K562 (cell line): ENCODE data around the gene GULP1. TPM values are rescaled to one million over a fixed set of nuclear protein-coding genes. Genes with fewer than 3 reads are reported as not detected.

Source experiments
- ATAC-seq: fragments of 200-7000 bp; cut with Tn5 transposase; 3 replicates; pipeline ENCODE4 v1.9.1; 2020; ENCODE audit warnings: moderate library complexity
- BruUV-seq: library from RNA; stranded (reverse); fragments of 400-500 nt; replicated peaks from 2 replicates; lab custom pipeline; 2021; lab: Mats Ljungman, UMichigan
- CTCF ChIA-PET: fragments of 300-600 bp; formaldehyde crosslinking; extraction: SDS; loops from one replicate; lab custom pipeline; 2021; ENCODE audit warnings: low intra/inter-chr PET ratio; lab: Yijun Ruan, JAX
- POLR2A ChIA-PET: fragments of 300-600, 350-650 bp; sonication (Branson Sonifier 250); formaldehyde crosslinking; extraction: SDS; loops from one replicate; lab custom pipeline; 2021; ENCODE audit warnings: antibody characterized with exemption, inconsistent platforms; lab: Yijun Ruan, JAX
- DNase-seq, 4 experiments: peaks; one replicate each; pipeline versions ENCODE4 v3.0.0 to v3.0.0-alpha.2; 2011 to 2018; ENCODE audit warnings: low spot score in 3 of 4, mixed read lengths in 3 of 4; ENCODE audit errors: extremely low read depth in 1 of 4
- FAIRE-seq: peaks from 2 replicates; lab custom pipeline; 2011; peaks lifted over from hg19 to GRCh38; lab: Jason Lieb, UNC
- H2AFZ ChIP-seq: 2 replicates; pipeline ENCODE4 v1.6.0; 2011; ENCODE audit warnings: low read depth, low read length, control low read depth, inconsistent platforms
- H3K27ac ChIP-seq: fragments of 200-600 bp; 3 replicates; pipeline ENCODE4 v1.8.0; 2011; ENCODE audit warnings: low read depth, mild to moderate bottlenecking, control low read depth, inconsistent platforms, low read length, moderate library complexity, mixed read lengths; ENCODE audit errors: extremely low read depth
- H3K27me3 ChIP-seq, 2 experiments: fragments of 300-600 bp in 1 of 2; 2 replicates in 1 of 2; 3 replicates in 1 of 2; pipeline versions ENCODE4 v1.6.0 to v1.8.0; 2011; ENCODE audit warnings: inconsistent platforms in 2 of 2, low read length in 2 of 2, mild to moderate bottlenecking in 1 of 2, mixed read lengths in 1 of 2, moderate library complexity in 1 of 2; ENCODE audit not compliant: control insufficient read depth in 2 of 2, insufficient read depth in 2 of 2
- H3K36me3 ChIP-seq: fragments of 300-600 bp; 3 replicates; pipeline ENCODE4 v1.8.0; 2011; ENCODE audit warnings: mild to moderate bottlenecking, low read length, inconsistent platforms; ENCODE audit not compliant: control insufficient read depth, insufficient read depth
- H3K4me1 ChIP-seq, 2 experiments: fragments of 200-600 bp in 1 of 2; replicated peaks in 1 of 2; 2 replicates in 1 of 2; 3 replicates in 1 of 2; pipeline versions ENCODE4 v1.5.1 to v1.8.0; 2011; ENCODE audit warnings: inconsistent platforms in 2 of 2, low read length in 2 of 2, mild to moderate bottlenecking in 1 of 2, mixed read lengths in 1 of 2, moderate library complexity in 1 of 2; ENCODE audit not compliant: control insufficient read depth in 2 of 2, insufficient read depth in 2 of 2
- H3K4me2 ChIP-seq: 2 replicates; pipeline ENCODE4 v1.6.1; 2011; ENCODE audit warnings: low read length, control low read depth, inconsistent platforms, mixed read lengths; ENCODE audit not compliant: insufficient read depth
- H3K4me3 ChIP-seq: fragments of 200-600 bp; sonication (generic), shearing (Covaris generic); 2 replicates; pipeline ENCODE4 v1.5.1; 2016; ENCODE audit warnings: control low read depth, inconsistent platforms
- H3K79me2 ChIP-seq: fragments of 200-600 bp; 3 replicates; pipeline ENCODE4 v1.8.0; 2011; ENCODE audit warnings: low read length, inconsistent platforms; ENCODE audit not compliant: control insufficient read depth, insufficient read depth
- H3K9ac ChIP-seq, 2 experiments: 2 replicates each; pipeline versions ENCODE4 v1.6.0 to v1.6.1; 2011; ENCODE audit warnings: low read depth in 2 of 2, low read length in 2 of 2, control low read depth in 1 of 2, inconsistent platforms in 1 of 2, mild to moderate bottlenecking in 1 of 2, mixed read lengths in 1 of 2; ENCODE audit not compliant: insufficient read depth in 1 of 2
- H3K9me1 ChIP-seq: one replicate; pipeline ENCODE4 v1.6.0; 2011; ENCODE audit warnings: inconsistent platforms, mild to moderate bottlenecking, low read length, moderate library complexity; ENCODE audit not compliant: control insufficient read depth, insufficient read depth
- H3K9me3 ChIP-seq: replicated peaks from 2 replicates; pipeline ENCODE4 v1.5.1; 2011; ENCODE audit warnings: low read depth, low read length, inconsistent platforms; ENCODE audit not compliant: control insufficient read depth, insufficient read depth
- H4K20me1 ChIP-seq: replicated peaks from 2 replicates; pipeline ENCODE4 v1.6.1; 2011; ENCODE audit warnings: low read length, inconsistent platforms, mixed read lengths; ENCODE audit not compliant: control insufficient read depth, insufficient read depth
- BRCA1 ChIP-seq, 2 experiments: fragments of 450-650 bp in 1 of 2; sonication (generic) in 1 of 2; formaldehyde crosslinking in 1 of 2; IDR thresholded peaks; 2 replicates each; pipeline versions ENCODE4 v1.5.0 to v1.6.1; 2017 to 2020; ENCODE audit warnings: mild to moderate bottlenecking in 1 of 2, missing genetic modification reagents in 1 of 2
- DACH1 ChIP-seq: fragments of 450-650 bp; IDR thresholded peaks from 2 replicates; pipeline ENCODE4 v1.6.1; 2018; ENCODE audit not compliant: partially characterized antibody
- DLX4 ChIP-seq: fragments of 250-450 bp; sonication (Bioruptor Pico); IDR thresholded peaks from 2 replicates; pipeline ENCODE4 v1.6.1; 2021; ENCODE audit warnings: mild to moderate bottlenecking
- FOXJ2 ChIP-seq: fragments of 200-800 bp; sonication (Bioruptor generic); IDR thresholded peaks from 2 replicates; pipeline ENCODE4 v1.6.1; 2016; ENCODE audit warnings: missing genetic modification characterization, missing compliant biosample characterization
- HDAC6 ChIP-seq: IDR thresholded peaks from 2 replicates; pipeline ENCODE4 v1.6.1; 2012; ENCODE audit warnings: low read depth, mild to moderate bottlenecking, control low read depth, inconsistent platforms, low read length, moderate library complexity
- NFATC3 ChIP-seq: fragments of 450-650 bp; IDR thresholded peaks from 2 replicates; pipeline ENCODE4 v1.6.1; 2017; ENCODE audit warnings: mild to moderate bottlenecking
- NFRKB ChIP-seq: fragments of 450-650 bp; IDR thresholded peaks from 2 replicates; pipeline ENCODE4 v1.6.1; 2016; ENCODE audit warnings: low read depth
- NR4A1 ChIP-seq, 2 experiments: fragments of 250-450 bp in 1 of 2; fragments of 450-650 bp in 1 of 2; sonication (Bioruptor Pico) in 1 of 2; IDR thresholded peaks; 2 replicates each; pipeline versions ENCODE4 v1.4.0 to v1.6.1; 2016 to 2020; ENCODE audit warnings: mild to moderate bottlenecking in 2 of 2, missing compliant biosample characterization in 1 of 2, missing genetic modification characterization in 1 of 2, moderate library complexity in 1 of 2
- SMAD1 ChIP-seq: fragments of 150-350 bp; IDR thresholded peaks from 2 replicates; pipeline ENCODE4 v1.6.1; 2014; ENCODE audit warnings: low read length, low read depth; ENCODE audit not compliant: partially characterized antibody
- TCFL5 ChIP-seq: fragments of 250-450 bp; sonication (Bioruptor Pico); conservative IDR thresholded peaks from 2 replicates; pipeline ENCODE4 v1.6.1; 2021; ENCODE audit warnings: mild to moderate bottlenecking, moderate library complexity, matching md5 sums
- TEAD4 ChIP-seq, 2 experiments: sonication (generic) in 1 of 2; formaldehyde crosslinking in 1 of 2; IDR thresholded peaks; 2 replicates each; pipeline versions ENCODE4 v1.6.1 to v1.8.0; 2012 to 2022; ENCODE audit warnings: borderline replicate concordance in 1 of 2, inconsistent platforms in 1 of 2, low read length in 1 of 2, mild to moderate bottlenecking in 1 of 2, missing genetic modification reagents in 1 of 2
- ZNF23 ChIP-seq: fragments of 250-450 bp; sonication (Bioruptor Pico); IDR thresholded peaks from 2 replicates; pipeline ENCODE4 v1.4.0; 2020; ENCODE audit warnings: mild to moderate bottlenecking
- ZNF518B ChIP-seq: fragments of 250-450 bp; sonication (Bioruptor Pico); IDR thresholded peaks from 2 replicates; pipeline ENCODE4 v1.5.0; 2021; ENCODE audit warnings: mild to moderate bottlenecking, moderate library complexity
- WGBS: fragments of 100-300 bp; shearing (Covaris generic); methylation state at CpG from one replicate; pipeline ENCODE4 v1.1.6; 2016; ENCODE audit warnings: low coverage, mixed read lengths; ENCODE audit not compliant: insufficient coverage; ENCODE audit errors: missing lambda C conversion rate; 5-methylcytosine and 5-hydroxymethylcytosine counted together
- in situ Hi-C: fragments of 300-500 bp; cut with MboI; formaldehyde crosslinking; loops from 4 replicates; pipeline ENCODE4 v1.15.0; 2018; ENCODE audit warnings: inconsistent platforms, mixed read lengths
- intact Hi-C: fragments of 100-400 bp; cut with micrococcal nuclease; formaldehyde crosslinking; loops from 2 replicates; pipeline ENCODE4 v1.14.2; 2022
- polyA plus RNA-seq, 8 experiments: library from polyadenylated mRNA; depleted of rRNA in 4 of 8; stranded (reverse) in 5 of 8; unstranded in 3 of 8; fragments of >200 nt; fragmentation: Nextera tagmentation in 2 of 8; fragmentation: Illumina TruSeq in 1 of 8; extraction: Ambion mirVana in 2 of 8; extraction: Trizol in 1 of 8; gene quantifications; 2 replicates each; pipeline versions ENCODE4 v1.2.1 to v1.2.3, GENCODE V29; 2011 to 2014; ENCODE audit warnings: inconsistent platforms in 1 of 8, missing spikeins in 1 of 8
- total RNA-seq, 7 experiments: library from RNA; depleted of rRNA in 6 of 7; stranded (reverse); fragments of >200 nt in 6 of 7; fragmentation: Illumina TruSeq in 2 of 7; extraction: Trizol in 2 of 7; gene quantifications; 2 replicates each; pipeline versions ENCODE4 v1.2.1 to v1.2.3, GENCODE V29; 2011 to 2021; ENCODE audit warnings: low replicate concordance in 1 of 7

Gene GULP1
- total and polyA plus RNA-seq, 9 of the 15 experiments (the other 6 are each of a cell fraction or from before 2014, with no cell fraction given) = 8.5 to 25.3 (median 19.5) TPM

GRCh38 chr2:188425266-188425665 lies 133.6 kb downstream of the GULP1 start:
- Histone ChIP-seq H2AFZ (no peak overlapping the region), H3K4me2 (no peak overlapping the region), H3K27me3 (no peaks in the 10 kb centered on the region), H3K4me1 (no peaks in the 10 kb centered on the region), H3K36me3 (no peaks in the 10 kb centered on the region), H3K79me2 (no peaks in the 10 kb centered on the region; the same call in 2 of the 3 replicates), H3K9me1 (no peaks in the 10 kb centered on the region)
- no TSS peak for BruUV-seq
- no peak for FAIRE-seq
- CTCF ChIA-PET = no interaction called here
- ATAC-seq = no peak
- WGBS = 35% methylated on average over 2 of the region's 2 CpGs
- TF ChIP-seq TCFL5 (no peak), ZNF23 (CRISPR knock-in tag) (no peak)
- TF ChIP-seq, all 486 proteins: peak for 0
- no peak overlapping the region for H3K27ac ChIP-seq
- H3K4me3 ChIP-seq = no peak overlapping the region
- intact Hi-C loops (no loop called here), in situ Hi-C loops (no loop called here)
- DNase-seq = no peak
- no peaks in the 10 kb centered on the region for H4K20me1 ChIP-seq
- POLR2A ChIA-PET = no interaction called here
- no peaks in the 10 kb centered on the region for H3K9me3 ChIP-seq
- H3K9ac ChIP-seq = no peak overlapping the region

- Histone ChIP-seq H3K36me3 (no peaks in the 10 kb centered on the region), H4K20me1 (no peaks in the 10 kb centered on the region), H3K4me2 (no peak overlapping the region), H3K9me1 (no peaks in the 10 kb centered on the region), H3K9me3 (no peaks in the 10 kb centered on the region), H3K27me3 (no peaks in the 10 kb centered on the region), H3K27ac (no peak overlapping the region), H3K79me2 (no peaks in the 10 kb centered on the region; the same call in 2 of the 3 replicates), H3K4me3 (no peak overlapping the region), H3K9ac (no peak overlapping the region), H2AFZ (no peak overlapping the region), H3K4me1 (peaks cover 0 to 3% of the 10 kb centered on the region in 2 experiments; a peak in 1 of 5 replicates)
- intact Hi-C loops = no loop called here
- BruUV-seq = no TSS peak
- POLR2A ChIA-PET = no interaction called here
- 40% methylated on average over 2 of the region's 2 CpGs for WGBS
- ATAC-seq (no peak), FAIRE-seq (no peak), DNase-seq (no peak)
- CTCF ChIA-PET = no interaction called here
- in situ Hi-C loops = no loop called here
- TF ChIP-seq BRCA1 (IDR thresholded peaks at IDR 0.05) (no peak), BRCA1 (CRISPR knock-in tag; IDR thresholded peaks at IDR 0.05) (no peak), HDAC6 (no peak), DACH1 (no peak), DLX4 (CRISPR knock-in tag) (no peak), NFRKB (no peak), SMAD1 (no peak), NFATC3 (no peak), ZNF518B (CRISPR knock-in tag) (no peak), TEAD4 (IDR thresholded peaks at IDR 0.05; ENCODE audit: low read length) (no peak), TEAD4 (CRISPR knock-in tag; IDR thresholded peaks at IDR 0.05; ENCODE audit: borderline replicate concordance) (no peak), FOXJ2 (tag) (no peak), NR4A1 (CRISPR knock-in tag; IDR thresholded peaks at IDR 0.05) (no peak), NR4A1 (tag; IDR thresholded peaks at IDR 0.05) (no peak)
Observed at GRCh38 chr2:188426121-188426520, 134.4 kb downstream of the GULP1 start.
